PFSK-1 (cell line): ENCODE results near the gene NGB.

Experiments used
- FOXP2 ChIP-seq: optimal IDR thresholded peaks from 2 replicates; pipeline ENCODE3; 2011; ENCODE audit warnings: borderline replicate concordance, control low read depth, inconsistent platforms; ENCODE audit not compliant: insufficient read depth; ENCODE audit errors: extremely low read length, extremely low read depth
- POLR2AphosphoS5 ChIP-seq: IDR thresholded peaks from 2 replicates; pipeline ENCODE4 v1.6.1; 2012; ENCODE audit warnings: low read depth, mild to moderate bottlenecking, control low read depth, low read length, moderate library complexity
- REST ChIP-seq, 2 experiments: IDR thresholded peaks; 2 replicates each; pipeline versions ENCODE4 v1.6.1 to v1.8.0; 2011 to 2012; ENCODE audit warnings: low read depth in 2 of 2, low read length in 2 of 2, control low read depth in 1 of 2, inconsistent platforms in 1 of 2, mild to moderate bottlenecking in 1 of 2, moderate library complexity in 1 of 2; ENCODE audit not compliant: insufficient read depth in 1 of 2
- SIN3A ChIP-seq: IDR thresholded peaks from 2 replicates; pipeline ENCODE4 v1.6.1; 2012; ENCODE audit warnings: mild to moderate bottlenecking, low read length, moderate library complexity, borderline replicate concordance; ENCODE audit not compliant: insufficient read depth
- TAF1 ChIP-seq: IDR thresholded peaks from 2 replicates; pipeline ENCODE4 v1.6.1; 2012; ENCODE audit warnings: low read length, control low read depth, borderline replicate concordance; ENCODE audit not compliant: insufficient read depth

NGB gene

GRCh38 chr14:77222546-77223225 is 48.3 kb downstream of the NGB start:
- no peak for TF ChIP-seq TAF1

GRCh38 chr14:77221241-77221871 is 49.6 kb downstream of the NGB start:
- TF ChIP-seq POLR2AphosphoS5: no peak

- no peak for TF ChIP-seq TAF1
- TF ChIP-seq POLR2AphosphoS5: no peak
- no peak for TF ChIP-seq FOXP2
- no peak for TF ChIP-seq REST (IDR thresholded peaks at IDR 0.05; ENCODE audit: insufficient read depth in 1 of 2, low read depth in 2 of 2, low read length in 2 of 2)
- TF ChIP-seq SIN3A: no peak
Observed at GRCh38 chr14:77220246-77221017, 50.6 kb downstream of the NGB start.

GRCh38 chr14:77219591-77219990 is 51.4 kb downstream of the NGB start:
- no peak for TF ChIP-seq TAF1
- TF ChIP-seq REST (IDR thresholded peaks at IDR 0.05; ENCODE audit: insufficient read depth in 1 of 2, low read depth in 2 of 2, low read length in 2 of 2): no peak
- TF ChIP-seq POLR2AphosphoS5: no peak
- TF ChIP-seq SIN3A: no peak
- no peak for TF ChIP-seq FOXP2

- TF ChIP-seq POLR2AphosphoS5 (no peak), REST (IDR thresholded peaks at IDR 0.05; ENCODE audit: insufficient read depth in 1 of 2, low read depth in 2 of 2, low read length in 2 of 2) (no peak), SIN3A (no peak), FOXP2 (no peak)
Observed at GRCh38 chr14:77217551-77217950, 53.5 kb downstream of the NGB start.
